ENCODE results near the gene PRKACB.

The PRKACB gene

DNA sequence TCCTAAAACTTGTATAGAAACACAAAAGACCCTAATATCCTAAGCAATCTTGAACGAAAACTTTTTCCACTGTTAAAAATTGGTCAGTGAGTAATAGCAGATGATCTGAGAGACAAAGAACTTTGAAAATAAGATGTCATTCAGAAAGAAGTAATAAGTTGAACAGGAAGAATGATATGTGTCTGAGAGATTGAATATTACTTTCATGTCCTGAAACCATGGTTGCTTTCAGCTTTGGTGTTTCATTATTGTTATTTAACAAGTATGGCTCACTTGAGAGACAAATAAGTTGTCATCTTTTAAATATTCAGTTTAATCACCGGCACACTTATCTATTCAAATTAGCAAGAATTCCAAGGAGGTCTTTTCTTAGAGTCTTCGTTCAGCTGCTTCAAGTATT is 11.4 kb downstream of the PRKACB start:
- Histone ChIP-seq H2AFZ (ENCODE audit: low read depth, low read length) (no peak overlapping the region), H3K14ac (ENCODE audit: low read length in 2 of 2) (no peak overlapping the region), H3K4me2 (ENCODE audit: low read length, poor library complexity, severe bottlenecking) (no peak overlapping the region), H2BK120ac (ENCODE audit: low read depth, low read length) (no peak overlapping the region), H3K18ac (ENCODE audit: low read depth in 1 of 2, low read length in 2 of 2) (no peak overlapping the region), H3K4ac (ENCODE audit: low read depth in 1 of 2, low read length in 2 of 2) (no peak overlapping the region), H3K9ac (ENCODE audit: low read length) (no peak overlapping the region), H3K79me1 (replicated peaks; ENCODE audit: low read length, poor library complexity, severe bottlenecking) (peaks cover 5% of the 10 kb centered on the region), H3K27ac (ENCODE audit: low read length, poor library complexity, severe bottlenecking) (no peak overlapping the region), H3K4me1 (ENCODE audit: control insufficient read depth, insufficient read depth, low read depth, low read length) (peaks cover 1% of the 10 kb centered on the region), H2AK5ac (ENCODE audit: low read length, severe bottlenecking) (no peak overlapping the region), H3K9me3 (ENCODE audit: control insufficient read depth, low read length) (no peaks in the 10 kb centered on the region), H4K91ac (ENCODE audit: low read length) (no peak overlapping the region), H3K23ac (ENCODE audit: low read length in 2 of 2) (no peak overlapping the region), H2BK12ac (ENCODE audit: low read length in 2 of 2) (no peak overlapping the region), H3K27me3 (ENCODE audit: control insufficient read depth in 1 of 2, insufficient read depth in 1 of 2, low read length in 2 of 2) (no peaks in the 10 kb centered on the region), H3K36me3 (ENCODE audit: control insufficient read depth in 1 of 2, insufficient read depth in 2 of 2, low read depth in 1 of 2, low read length in 2 of 2) (no peaks in the 10 kb centered on the region), H4K8ac (ENCODE audit: low read length) (no peak overlapping the region), H2BK5ac (ENCODE audit: low read depth, low read length, poor library complexity, severe bottlenecking) (no peak overlapping the region), H2BK15ac (ENCODE audit: low read depth, poor library complexity, severe bottlenecking) (no peak overlapping the region), H3K4me3 (ENCODE audit: insufficient read depth in 1 of 2, low read depth in 1 of 2, low read length in 2 of 2) (no peak overlapping the region)
- 94% methylated on average over 3 of the region's 3 CpGs for WGBS
- DNase-seq: no peak

DNA sequence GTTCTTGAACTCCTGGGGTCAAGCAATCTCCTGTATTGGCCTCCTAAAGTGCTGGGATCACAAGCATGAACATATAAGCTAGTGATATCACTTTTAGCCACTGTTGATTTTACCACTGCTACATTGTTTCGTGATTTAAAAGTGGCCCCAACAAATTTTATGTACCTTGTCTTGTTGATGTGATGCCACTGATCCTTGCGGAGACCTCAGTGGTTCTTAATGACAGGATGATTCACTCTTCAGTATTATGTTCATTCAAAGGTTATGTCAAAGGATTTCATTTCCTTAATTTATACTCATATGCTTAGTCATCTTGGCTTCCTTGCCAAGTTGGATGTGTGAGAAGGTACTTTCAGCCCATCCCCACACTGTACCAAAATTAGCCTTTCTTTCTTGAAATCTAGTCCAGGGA is 12.1 kb downstream of the PRKACB start:
- Histone ChIP-seq H3K18ac (ENCODE audit: low read depth in 1 of 2, low read length in 2 of 2) (no peak overlapping the region), H3K27me3 (ENCODE audit: control insufficient read depth in 1 of 2, insufficient read depth in 1 of 2, low read length in 2 of 2) (no peaks in the 10 kb centered on the region), H3K27ac (ENCODE audit: low read length, poor library complexity, severe bottlenecking) (peak overlapping the region; percentile 15), H3K36me3 (ENCODE audit: control insufficient read depth in 1 of 2, insufficient read depth in 2 of 2, low read depth in 1 of 2, low read length in 2 of 2) (no peaks in the 10 kb centered on the region), H3K9ac (ENCODE audit: low read length) (no peak overlapping the region), H2BK12ac (ENCODE audit: low read length in 2 of 2) (no peak overlapping the region), H4K8ac (ENCODE audit: low read length) (no peak overlapping the region), H3K14ac (ENCODE audit: low read length in 2 of 2) (no peak overlapping the region), H3K79me1 (replicated peaks; ENCODE audit: low read length, poor library complexity, severe bottlenecking) (peaks cover 5% of the 10 kb centered on the region), H3K4me1 (ENCODE audit: control insufficient read depth, insufficient read depth, low read depth, low read length) (peaks cover 1% of the 10 kb centered on the region), H3K4ac (ENCODE audit: low read depth in 1 of 2, low read length in 2 of 2) (no peak overlapping the region), H4K91ac (ENCODE audit: low read length) (no peak overlapping the region), H3K23ac (ENCODE audit: low read length in 2 of 2) (no peak overlapping the region), H2AFZ (ENCODE audit: low read depth, low read length) (no peak overlapping the region), H3K4me3 (ENCODE audit: insufficient read depth in 1 of 2, low read depth in 1 of 2, low read length in 2 of 2) (no peak overlapping the region), H2AK5ac (ENCODE audit: low read length, severe bottlenecking) (no peak overlapping the region), H3K9me3 (ENCODE audit: control insufficient read depth, low read length) (no peaks in the 10 kb centered on the region), H2BK15ac (ENCODE audit: low read depth, poor library complexity, severe bottlenecking) (no peak overlapping the region), H2BK5ac (ENCODE audit: low read depth, low read length, poor library complexity, severe bottlenecking) (no peak overlapping the region), H2BK120ac (ENCODE audit: low read depth, low read length) (no peak overlapping the region), H3K4me2 (ENCODE audit: low read length, poor library complexity, severe bottlenecking) (no peak overlapping the region)
- WGBS: 33% methylated on average over 1 of the region's 2 CpGs
- DNase-seq: peak; percentile 59

DNA sequence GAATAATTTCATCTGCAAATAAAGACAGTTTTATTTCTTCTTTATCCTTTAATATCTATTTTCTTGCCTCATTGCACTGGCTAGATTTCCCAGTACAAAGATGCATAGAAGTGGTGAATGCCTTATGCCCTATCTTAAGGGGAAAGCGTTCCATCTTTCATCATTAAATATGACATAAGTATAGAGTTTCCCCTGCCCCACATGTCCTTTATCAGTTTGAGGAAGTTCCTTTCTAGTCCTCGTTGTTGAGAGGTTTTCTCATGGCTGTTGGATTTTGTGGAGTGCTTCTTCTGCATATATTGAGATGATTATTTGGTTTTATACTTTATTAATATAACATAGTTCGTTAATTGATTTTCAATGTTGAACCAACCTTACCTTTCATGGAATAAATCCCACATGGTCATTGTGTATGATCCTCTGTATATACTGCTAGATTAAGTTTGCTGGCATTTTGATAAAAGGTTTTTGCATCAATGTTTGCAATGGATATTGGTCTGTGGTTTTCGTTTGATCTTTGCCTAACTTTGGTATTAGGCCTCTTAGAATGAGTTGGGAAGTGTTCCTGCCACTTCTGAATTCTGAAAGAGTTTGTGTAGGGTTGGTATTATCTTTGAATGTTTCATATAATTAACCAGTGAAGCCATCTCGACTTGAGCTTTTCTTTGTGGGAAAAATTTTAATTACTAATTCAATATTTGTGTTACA is 15.6 kb downstream of the PRKACB start:
- no peaks in the 10 kb centered on the region for H3K27me3 ChIP-seq (ENCODE audit: control insufficient read depth in 1 of 2, insufficient read depth in 1 of 2, low read length in 2 of 2)
- no peak overlapping the region for H3K4ac ChIP-seq (ENCODE audit: low read depth in 1 of 2, low read length in 2 of 2)
- WGBS: 73% methylated on average over 1 of the region's 5 CpGs
- no peak overlapping the region for H4K91ac ChIP-seq (ENCODE audit: low read length)
- no peak overlapping the region for H2AFZ ChIP-seq (ENCODE audit: low read depth, low read length)
- H3K27ac ChIP-seq (ENCODE audit: low read length, poor library complexity, severe bottlenecking): no peak overlapping the region
- H4K8ac ChIP-seq (ENCODE audit: low read length): no peak overlapping the region
- no peak overlapping the region for H3K4me2 ChIP-seq (ENCODE audit: low read length, poor library complexity, severe bottlenecking)
- no peak overlapping the region for H2BK5ac ChIP-seq (ENCODE audit: low read depth, low read length, poor library complexity, severe bottlenecking)
- H2BK12ac ChIP-seq (ENCODE audit: low read length in 2 of 2): no peak overlapping the region
- H3K79me1 ChIP-seq (replicated peaks; ENCODE audit: low read length, poor library complexity, severe bottlenecking): peaks cover 10% of the 10 kb centered on the region
- no peak for DNase-seq
- H3K14ac ChIP-seq (ENCODE audit: low read length in 2 of 2): no peak overlapping the region
- H3K9me3 ChIP-seq (ENCODE audit: control insufficient read depth, low read length): no peaks in the 10 kb centered on the region
- no peak overlapping the region for H3K9ac ChIP-seq (ENCODE audit: low read length)
- H2BK120ac ChIP-seq (ENCODE audit: low read depth, low read length): no peak overlapping the region
- no peak overlapping the region for H3K18ac ChIP-seq (ENCODE audit: low read depth in 1 of 2, low read length in 2 of 2)
- H3K4me1 ChIP-seq (ENCODE audit: control insufficient read depth, insufficient read depth, low read depth, low read length): peaks cover 1% of the 10 kb centered on the region
- H2BK15ac ChIP-seq (ENCODE audit: low read depth, poor library complexity, severe bottlenecking): no peak overlapping the region
- no peaks in the 10 kb centered on the region for H3K36me3 ChIP-seq (ENCODE audit: control insufficient read depth in 1 of 2, insufficient read depth in 2 of 2, low read depth in 1 of 2, low read length in 2 of 2)
- no peak overlapping the region for H3K4me3 ChIP-seq (ENCODE audit: insufficient read depth in 1 of 2, low read depth in 1 of 2, low read length in 2 of 2)
- no peak overlapping the region for H2AK5ac ChIP-seq (ENCODE audit: low read length, severe bottlenecking)
- no peak overlapping the region for H3K23ac ChIP-seq (ENCODE audit: low read length in 2 of 2)

DNA sequence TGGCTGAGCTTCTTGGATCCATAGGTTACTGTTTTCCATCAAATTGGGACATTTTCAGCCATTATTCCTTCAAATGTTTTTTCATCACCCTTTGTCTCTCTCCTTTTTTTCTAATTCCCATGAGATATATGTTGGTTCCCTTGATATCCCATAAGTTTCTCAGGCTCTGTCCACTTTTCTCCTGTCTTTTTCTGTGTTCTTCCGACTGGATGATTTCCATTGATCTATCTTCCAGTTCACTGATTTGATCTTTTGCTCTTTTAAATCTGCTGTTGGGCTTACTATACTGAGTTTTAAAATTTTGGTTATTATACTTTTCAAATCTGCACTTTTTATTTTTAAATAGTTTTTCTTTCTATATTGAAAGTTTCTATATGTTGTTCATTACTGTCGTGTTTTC is 18.2 kb downstream of the PRKACB start:
- Histone ChIP-seq H3K27ac (ENCODE audit: low read length, poor library complexity, severe bottlenecking) (no peak overlapping the region), H4K8ac (ENCODE audit: low read length) (no peak overlapping the region)

More for the DNA sequence above, 18.2 kb downstream of the PRKACB start:
- Histone ChIP-seq H3K18ac (ENCODE audit: low read depth in 1 of 2, low read length in 2 of 2) (no peak overlapping the region), H3K4me2 (ENCODE audit: low read length, poor library complexity, severe bottlenecking) (no peak overlapping the region), H3K27me3 (ENCODE audit: control insufficient read depth in 1 of 2, insufficient read depth in 1 of 2, low read length in 2 of 2) (no peaks in the 10 kb centered on the region), H3K36me3 (ENCODE audit: control insufficient read depth in 1 of 2, insufficient read depth in 2 of 2, low read depth in 1 of 2, low read length in 2 of 2) (no peaks in the 10 kb centered on the region), H2AK5ac (ENCODE audit: low read length, severe bottlenecking) (no peak overlapping the region), H3K4me1 (ENCODE audit: control insufficient read depth, insufficient read depth, low read depth, low read length) (no peaks in the 10 kb centered on the region), H3K14ac (ENCODE audit: low read length in 2 of 2) (no peak overlapping the region), H3K9ac (ENCODE audit: low read length) (no peak overlapping the region), H2BK5ac (ENCODE audit: low read depth, low read length, poor library complexity, severe bottlenecking) (no peak overlapping the region), H2BK15ac (ENCODE audit: low read depth, poor library complexity, severe bottlenecking) (no peak overlapping the region), H3K4me3 (ENCODE audit: insufficient read depth in 1 of 2, low read depth in 1 of 2, low read length in 2 of 2) (no peak overlapping the region), H2BK120ac (ENCODE audit: low read depth, low read length) (no peak overlapping the region), H2AFZ (ENCODE audit: low read depth, low read length) (no peak overlapping the region), H4K91ac (ENCODE audit: low read length) (no peak overlapping the region), H3K9me3 (ENCODE audit: control insufficient read depth, low read length) (no peaks in the 10 kb centered on the region), H3K4ac (ENCODE audit: low read depth in 1 of 2, low read length in 2 of 2) (no peak overlapping the region), H2BK12ac (ENCODE audit: low read length in 2 of 2) (no peak overlapping the region), H3K23ac (ENCODE audit: low read length in 2 of 2) (no peak overlapping the region), H3K79me1 (replicated peaks; ENCODE audit: low read length, poor library complexity, severe bottlenecking) (peaks cover 10% of the 10 kb centered on the region)
- WGBS: no CpG with 5 or more reads among the region's 2 CpGs
- DNase-seq: no peak

All from mesenchymal stem cell (in vitro differentiated cells and primary cell).